ENCODE results near the gene NUDT2.
"Not testable (repeated sequence)": the region's sequence is repeated elsewhere in the genome, so short reads cannot be mapped to it uniquely, and the experiment has no call there.

Gene NUDT2

DNA sequence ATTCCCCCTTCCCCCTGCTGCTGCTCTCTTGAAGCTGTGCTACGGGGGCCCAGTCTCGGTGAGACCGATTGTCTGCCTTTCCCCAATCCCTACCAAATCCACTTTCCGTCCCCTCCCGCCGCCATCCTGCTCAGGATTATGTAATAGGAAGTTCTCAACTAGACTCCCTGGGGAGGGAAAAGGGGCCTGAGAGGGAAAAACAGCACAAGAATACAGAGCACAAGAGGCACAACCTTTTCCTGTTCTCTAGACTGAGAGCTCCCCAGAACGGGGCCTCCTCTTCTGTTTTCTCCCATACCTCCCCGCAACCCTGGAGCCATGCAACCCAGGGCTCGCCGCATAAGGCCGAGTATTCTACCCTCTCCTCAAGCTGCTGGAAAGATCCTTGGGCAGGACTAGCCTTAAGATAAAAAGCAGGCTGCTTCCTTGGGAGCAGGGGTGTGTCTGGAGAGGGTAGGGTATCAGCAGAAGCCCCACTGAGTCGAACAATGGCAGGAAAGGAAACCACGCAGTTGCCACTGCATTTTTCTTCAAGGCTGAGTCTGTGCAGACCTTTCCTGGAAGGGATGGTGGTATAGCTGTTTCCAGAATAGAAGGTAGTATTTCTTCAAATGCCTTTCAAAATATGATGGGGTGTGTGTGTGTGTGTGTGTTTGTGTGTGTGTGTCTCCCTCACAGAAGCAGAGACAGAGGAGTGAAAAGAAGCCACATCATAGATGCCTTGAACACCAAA is 34.4 kb downstream of the NUDT2 start:
- TF ChIP-seq, protein P1, sequence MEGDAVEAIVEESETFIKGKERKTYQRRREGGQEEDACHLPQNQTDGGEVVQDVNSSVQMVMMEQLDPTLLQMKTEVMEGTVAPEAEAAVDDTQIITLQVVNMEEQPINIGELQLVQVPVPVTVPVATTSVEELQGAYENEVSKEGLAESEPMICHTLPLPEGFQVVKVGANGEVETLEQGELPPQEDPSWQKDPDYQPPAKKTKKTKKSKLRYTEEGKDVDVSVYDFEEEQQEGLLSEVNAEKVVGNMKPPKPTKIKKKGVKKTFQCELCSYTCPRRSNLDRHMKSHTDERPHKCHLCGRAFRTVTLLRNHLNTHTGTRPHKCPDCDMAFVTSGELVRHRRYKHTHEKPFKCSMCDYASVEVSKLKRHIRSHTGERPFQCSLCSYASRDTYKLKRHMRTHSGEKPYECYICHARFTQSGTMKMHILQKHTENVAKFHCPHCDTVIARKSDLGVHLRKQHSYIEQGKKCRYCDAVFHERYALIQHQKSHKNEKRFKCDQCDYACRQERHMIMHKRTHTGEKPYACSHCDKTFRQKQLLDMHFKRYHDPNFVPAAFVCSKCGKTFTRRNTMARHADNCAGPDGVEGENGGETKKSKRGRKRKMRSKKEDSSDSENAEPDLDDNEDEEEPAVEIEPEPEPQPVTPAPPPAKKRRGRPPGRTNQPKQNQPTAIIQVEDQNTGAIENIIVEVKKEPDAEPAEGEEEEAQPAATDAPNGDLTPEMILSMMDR (conservative IDR thresholded peaks at IDR 0.05; ENCODE audit: low read depth), result no peak
- no peak overlapping the region for H3K27ac ChIP-seq
- POLR2A ChIA-PET (ENCODE audit: low non-redundant PET), result no interaction called here
- no peak for DNase-seq (ENCODE audit: low spot score)
- CTCF ChIA-PET, result interaction anchor here (0.6 kb wide), 2 partner anchors 12 to 44 kb away, joined by 3 read pairs; no protein-coding TSS in a partner anchor

DNA sequence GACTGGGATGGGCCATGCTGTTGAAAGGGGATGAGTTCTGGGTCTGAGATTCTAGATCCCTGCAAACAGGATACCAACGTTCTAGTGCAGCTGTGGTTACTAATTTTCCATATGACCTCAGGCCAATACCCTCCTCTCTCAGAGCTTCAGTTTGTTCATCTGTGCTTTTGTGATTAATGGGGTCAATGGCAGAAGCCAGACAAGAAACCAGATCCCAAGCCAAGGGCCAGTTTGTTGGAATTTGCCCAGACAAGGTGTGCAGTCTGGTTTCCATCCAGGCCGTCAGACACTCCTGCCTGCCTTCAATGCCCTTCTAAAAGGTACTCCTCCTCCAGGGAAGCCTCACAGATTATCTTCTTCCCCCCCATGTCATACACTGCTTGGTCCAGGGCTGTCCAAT is 35.9 kb downstream of the NUDT2 start:
- no peak overlapping the region for H3K27ac ChIP-seq
- ChIA-PET POLR2A (ENCODE audit: low non-redundant PET) (no interaction called here), CTCF (no interaction called here)
- TF ChIP-seq, protein P1 (conservative IDR thresholded peaks at IDR 0.05; ENCODE audit: low read depth), result no peak
- DNase-seq (ENCODE audit: low spot score), result no peak

DNA sequence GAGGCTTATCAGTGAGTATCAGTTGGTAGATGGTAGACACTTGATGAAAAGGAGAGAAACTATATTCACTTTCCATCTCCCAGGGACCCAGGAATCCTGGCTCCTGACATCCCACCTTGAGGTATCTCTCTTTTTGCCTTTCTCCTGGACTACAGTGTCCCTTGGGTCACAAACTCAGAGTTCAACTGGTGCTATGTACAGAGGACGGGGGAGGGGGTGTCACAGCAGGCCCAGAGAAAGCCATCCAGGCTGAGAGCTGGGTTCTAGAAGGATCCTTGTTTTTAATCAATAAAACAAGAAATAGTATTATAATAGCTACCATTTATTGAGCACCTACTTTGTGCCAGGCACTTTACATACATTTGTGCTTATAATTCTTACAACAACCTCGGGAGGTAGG is 37.0 kb downstream of the NUDT2 start:
- no peak overlapping the region for H3K27ac ChIP-seq
- TF ChIP-seq, protein P1 (conservative IDR thresholded peaks at IDR 0.05; ENCODE audit: low read depth), result no peak
- CTCF ChIA-PET, result interaction anchor here (0.6 kb wide), 1 partner anchor 1546 kb away, joined by 3 read pairs; no protein-coding TSS in a partner anchor
- DNase-seq (ENCODE audit: low spot score), result no peak
- POLR2A ChIA-PET (ENCODE audit: low non-redundant PET), result no interaction called here

DNA sequence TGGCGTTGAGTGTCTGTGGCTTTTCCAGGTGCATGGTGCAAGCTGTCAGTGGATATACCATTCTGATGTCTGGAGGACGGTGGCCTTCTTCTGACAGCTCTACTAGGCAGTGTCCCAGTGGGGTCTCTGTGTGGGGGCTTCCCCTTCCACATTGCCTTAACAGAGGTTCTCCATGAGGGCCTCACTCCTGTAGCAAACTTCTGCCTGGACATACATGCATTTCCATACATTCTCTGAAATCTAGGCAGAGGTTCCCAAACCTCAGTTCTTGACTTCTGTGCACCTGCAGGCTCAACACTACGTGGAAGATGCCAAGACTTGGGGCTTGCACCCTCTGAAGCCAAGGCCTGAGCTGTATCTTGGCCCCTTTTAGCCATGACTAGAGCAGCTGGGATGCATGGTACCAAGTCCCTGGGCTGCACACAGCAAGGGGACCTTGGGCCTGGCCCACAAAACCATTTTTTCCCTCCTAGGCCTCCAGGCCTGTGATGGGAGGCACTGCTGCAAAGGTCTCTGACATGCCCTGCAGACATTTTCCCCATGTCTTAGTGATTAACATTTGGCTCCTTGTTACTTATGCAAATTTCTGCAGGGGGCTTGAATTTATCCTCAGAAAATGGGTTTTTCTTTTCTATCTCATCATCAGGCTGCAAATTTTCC is 38.5 kb downstream of the NUDT2 start:
- DNase-seq (ENCODE audit: low spot score); POLR2A ChIA-PET (ENCODE audit: low non-redundant PET); H3K27ac ChIP-seq: not testable (repeated sequence)
- CTCF ChIA-PET, result interaction anchor here (0.6 kb wide), 1 partner anchor 1924 kb away, joined by 3 read pairs; no protein-coding TSS in a partner anchor

DNA sequence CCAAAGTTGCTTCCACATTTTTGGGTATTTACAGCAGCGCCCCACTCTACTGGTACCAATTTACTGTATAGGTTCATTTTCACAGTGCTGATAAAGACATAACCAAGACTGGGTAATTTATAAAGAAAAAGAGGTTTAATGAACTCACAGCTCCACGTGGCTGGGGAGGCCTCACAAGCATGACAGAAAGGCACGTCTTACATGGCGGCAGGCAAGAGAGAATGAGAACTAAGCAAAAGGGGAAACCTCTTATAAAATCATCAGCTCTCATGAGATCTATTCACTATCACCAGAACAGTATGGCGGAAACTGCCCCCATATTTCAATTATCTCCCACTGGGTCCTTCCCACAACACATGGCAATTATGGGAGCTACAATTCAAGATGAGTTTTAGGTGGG is 39.4 kb downstream of the NUDT2 start:
- POLR2A ChIA-PET (ENCODE audit: low non-redundant PET), result interaction anchor here (0.6 kb wide), 1 partner anchor 18 kb away, joined by 11 read pairs; no protein-coding TSS in a partner anchor
- CTCF ChIA-PET, result interaction anchor here (0.6 to 0.9 kb wide), 2 partner anchors 10 to 69 kb away, joined by 3 to 5 read pairs; no protein-coding TSS in a partner anchor
- DNase-seq (ENCODE audit: low spot score); H3K27ac ChIP-seq: not testable (repeated sequence)

DNA sequence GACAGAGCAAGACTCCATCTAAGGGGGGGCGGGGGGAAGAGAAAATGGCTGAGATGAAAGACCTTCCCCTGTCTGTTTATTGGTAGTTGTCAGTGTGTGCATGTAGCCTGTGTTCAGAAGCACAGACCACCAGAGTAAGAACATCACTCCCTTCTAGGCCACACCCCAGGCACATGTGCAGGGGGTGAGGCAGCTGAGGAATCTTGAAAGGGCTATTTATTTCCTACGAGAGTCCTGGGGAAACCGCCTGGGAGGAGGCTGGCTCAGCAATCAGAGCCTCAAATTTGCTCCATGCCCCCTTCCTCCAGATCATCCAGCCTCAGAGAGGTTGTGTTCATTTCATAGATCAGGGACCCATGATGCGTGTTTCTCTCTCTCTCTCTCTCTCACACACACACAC is 40.3 kb downstream of the NUDT2 start:
- POLR2A ChIA-PET (ENCODE audit: low non-redundant PET), result interaction anchor here (0.6 kb wide), 1 partner anchor 17 kb away, joined by 11 read pairs; no protein-coding TSS in a partner anchor
- no peak overlapping the region for H3K27ac ChIP-seq
- TF ChIP-seq, protein P1 (conservative IDR thresholded peaks at IDR 0.05; ENCODE audit: low read depth), result no peak
- CTCF ChIA-PET, result interaction anchor here (0.6 kb wide), 1 partner anchor 69 kb away, joined by 5 read pairs; no protein-coding TSS in a partner anchor
- no peak for DNase-seq (ENCODE audit: low spot score)

GRCh38 chr9:34370335-34370969 is 41.1 kb downstream of the NUDT2 start:
- DNase-seq (ENCODE audit: low spot score), result no peak
- ChIA-PET CTCF (no interaction called here), POLR2A (ENCODE audit: low non-redundant PET) (no interaction called here)
- TF ChIP-seq, protein P1 (conservative IDR thresholded peaks at IDR 0.05; ENCODE audit: low read depth), result no peak
- no peak overlapping the region for H3K27ac ChIP-seq
